HG02642 (cell line): Measurements from ENCODE around the gene STAM.
"Not testable (repeated sequence)": the region's sequence is repeated elsewhere in the genome, so short reads cannot be mapped to it uniquely, and the experiment has no call there.

ENCODE experiments used
- ATAC-seq: cut with Tn5 transposase; IDR thresholded peaks from one replicate; pipeline ENCODE4 v1.9.1; 2021; ENCODE audit warnings: mild to moderate bottlenecking; ENCODE audit not compliant: unreplicated experiment, poor library complexity

Gene STAM

DNA sequence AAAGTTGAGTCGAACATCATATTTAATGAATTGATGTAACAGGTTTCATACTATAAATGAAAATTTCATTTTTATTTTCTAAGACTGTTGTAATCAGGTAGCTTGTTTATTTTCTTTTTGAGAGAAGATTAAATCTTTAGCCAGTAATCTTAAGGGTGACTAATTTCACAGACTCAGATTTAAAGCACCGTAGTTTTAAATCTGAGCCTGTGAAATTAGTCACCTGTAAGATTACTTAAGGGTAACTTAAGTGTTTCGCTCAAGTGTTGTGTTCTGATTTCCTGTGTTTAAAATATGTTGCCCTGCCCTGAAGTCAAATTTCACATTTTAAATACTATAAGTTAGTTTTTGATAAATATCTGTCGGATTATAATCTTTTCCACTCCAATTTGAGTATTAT, 72.2 kb downstream of the STAM start:
- no peak for ATAC-seq

DNA sequence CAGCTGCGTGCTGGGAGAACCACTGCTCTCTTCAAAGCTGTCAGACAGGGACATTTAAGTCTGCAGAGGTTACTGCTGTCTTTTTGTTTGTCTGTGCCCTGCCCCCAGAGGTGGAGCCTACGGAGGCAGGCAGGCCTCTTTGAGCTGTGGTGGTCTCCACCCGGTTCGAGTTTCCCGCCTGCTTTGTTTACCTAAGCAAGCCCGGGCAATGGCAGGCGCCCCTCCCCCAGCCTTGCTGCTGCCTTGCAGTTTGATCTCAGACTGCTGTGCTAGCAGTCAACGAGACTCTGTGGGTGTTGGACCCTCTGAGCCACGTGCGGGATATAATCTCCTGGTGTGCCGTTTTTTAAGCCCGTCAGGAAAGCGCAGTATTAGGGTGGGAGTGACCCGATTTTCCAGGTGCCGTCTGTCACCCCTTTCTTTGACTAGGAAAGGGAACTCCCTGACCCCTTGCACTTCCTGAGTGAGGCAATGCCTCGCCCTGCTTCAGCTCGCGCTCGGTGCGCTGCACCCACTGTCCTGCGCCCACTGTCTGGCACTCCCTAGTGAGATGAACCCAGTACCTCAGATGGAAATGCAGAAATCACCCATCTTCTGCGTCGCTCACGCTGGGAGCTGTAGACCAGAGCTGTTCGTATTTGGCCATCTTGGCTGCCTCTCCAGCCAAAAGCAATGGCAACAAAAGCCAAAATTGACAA, 78.5 kb downstream of the STAM start:
- not testable (repeated sequence) for ATAC-seq

DNA sequence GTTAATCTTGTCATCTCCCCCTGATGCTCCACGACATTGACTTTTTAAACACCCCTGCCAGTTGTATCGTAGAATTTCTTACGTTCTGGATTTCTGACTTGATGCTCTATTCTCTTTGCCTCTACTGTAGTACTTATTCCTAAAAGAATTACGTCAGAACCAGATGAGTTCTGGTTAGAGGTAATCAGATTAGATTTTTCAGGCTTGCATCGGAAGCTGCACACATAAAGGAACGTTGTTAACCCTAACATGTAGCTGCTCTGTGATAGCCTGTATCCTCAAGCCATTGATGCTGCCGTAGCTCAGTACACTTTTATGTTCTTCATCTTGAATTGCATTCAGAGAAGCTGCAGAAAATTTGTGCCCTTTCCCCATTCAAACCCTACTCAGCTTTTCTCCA, 81.8 kb downstream of the STAM start:
- no peak for ATAC-seq

DNA sequence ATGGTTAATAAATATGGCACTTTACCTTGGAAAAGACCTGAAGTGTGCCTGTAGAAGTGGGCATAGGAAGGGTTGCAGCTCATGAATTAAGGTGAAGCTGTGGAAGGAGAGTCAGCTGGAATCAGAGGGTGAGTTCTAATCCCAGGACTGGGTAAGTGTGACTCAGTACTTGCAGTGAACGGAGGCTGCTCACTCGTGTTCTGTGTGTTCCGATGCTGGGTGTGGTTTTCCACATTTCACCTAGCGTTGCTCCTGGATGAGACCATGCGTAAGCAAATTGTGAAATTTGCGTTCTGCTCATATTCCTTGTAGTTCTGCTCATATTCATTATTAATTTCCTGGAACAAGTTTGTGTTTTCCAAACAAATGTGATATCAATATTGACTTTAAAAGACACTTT, 85.7 kb downstream of the STAM start:
- ATAC-seq, result no peak

DNA sequence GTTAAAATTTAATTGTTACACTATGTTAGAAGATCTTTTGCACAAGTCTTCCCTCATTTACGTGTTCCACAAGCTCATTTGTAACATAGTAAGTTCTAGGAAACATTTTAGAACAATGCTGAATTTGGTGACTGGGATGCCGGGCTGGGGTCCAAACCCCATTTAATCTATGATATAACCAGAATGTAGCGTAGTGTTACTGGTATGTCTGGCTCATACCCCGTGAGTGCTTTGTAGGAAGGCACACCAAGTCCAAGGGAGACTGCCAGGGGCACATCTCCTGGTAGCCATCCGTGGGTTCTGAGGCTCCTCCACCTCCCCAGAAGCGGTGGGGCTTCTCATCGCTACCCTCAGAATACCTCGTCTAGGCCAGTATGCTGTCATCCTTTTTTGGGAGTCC, 86.7 kb downstream of the STAM start:
- no peak for ATAC-seq

DNA sequence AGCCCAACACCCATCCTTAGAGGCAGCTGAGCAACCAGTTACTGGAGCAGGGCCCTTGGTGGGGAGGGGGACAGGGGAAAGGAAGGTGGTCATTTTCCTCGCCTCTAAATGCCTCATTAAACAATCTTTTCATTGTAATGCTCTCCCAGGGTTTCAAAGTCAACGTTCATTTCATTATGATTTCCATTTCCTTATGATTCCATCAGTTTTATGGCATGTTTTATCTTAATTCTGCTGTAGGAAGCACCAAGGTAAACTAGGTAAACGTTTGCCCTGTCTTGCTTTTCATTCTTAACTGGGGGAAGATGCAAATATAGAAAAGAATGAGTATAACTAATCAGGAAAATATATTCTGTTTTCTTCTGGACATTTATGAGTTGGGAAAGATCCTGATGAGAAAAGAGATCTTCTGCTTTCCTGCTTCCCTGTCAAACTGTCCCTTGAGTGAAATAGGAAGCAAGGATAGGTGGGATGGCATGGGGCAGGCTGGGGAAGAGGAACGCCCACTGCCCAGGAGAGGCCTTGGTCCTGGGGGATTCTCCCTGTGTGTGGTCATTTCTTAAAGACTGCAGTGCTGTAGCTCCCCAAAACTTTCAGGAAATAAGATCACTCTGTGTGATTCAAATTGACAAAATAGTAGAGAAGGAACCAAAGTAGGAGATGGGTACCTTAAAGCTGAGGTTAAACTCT, 87.5 kb downstream of the STAM start:
- no peak for ATAC-seq

DNA sequence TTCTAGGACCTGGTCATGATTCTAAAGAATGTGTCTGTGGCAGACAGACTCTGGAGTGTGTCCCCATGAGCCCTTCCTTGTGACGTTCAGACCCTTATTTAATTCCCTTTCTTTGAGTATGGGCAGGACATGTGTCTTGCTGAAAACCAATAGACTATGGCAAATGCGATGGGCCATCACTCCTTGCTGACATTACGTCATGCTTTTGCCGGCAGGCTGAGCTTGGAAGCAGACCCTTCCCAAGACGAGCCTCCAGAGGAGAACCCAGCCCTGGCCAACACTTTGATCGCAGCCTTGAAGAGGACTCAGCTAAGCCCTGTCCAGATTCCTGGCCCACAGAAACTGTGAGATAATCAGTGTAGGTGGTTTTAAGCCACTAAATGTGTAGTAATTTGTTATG, 89.7 kb downstream of the STAM start:
- ATAC-seq, result no peak

DNA sequence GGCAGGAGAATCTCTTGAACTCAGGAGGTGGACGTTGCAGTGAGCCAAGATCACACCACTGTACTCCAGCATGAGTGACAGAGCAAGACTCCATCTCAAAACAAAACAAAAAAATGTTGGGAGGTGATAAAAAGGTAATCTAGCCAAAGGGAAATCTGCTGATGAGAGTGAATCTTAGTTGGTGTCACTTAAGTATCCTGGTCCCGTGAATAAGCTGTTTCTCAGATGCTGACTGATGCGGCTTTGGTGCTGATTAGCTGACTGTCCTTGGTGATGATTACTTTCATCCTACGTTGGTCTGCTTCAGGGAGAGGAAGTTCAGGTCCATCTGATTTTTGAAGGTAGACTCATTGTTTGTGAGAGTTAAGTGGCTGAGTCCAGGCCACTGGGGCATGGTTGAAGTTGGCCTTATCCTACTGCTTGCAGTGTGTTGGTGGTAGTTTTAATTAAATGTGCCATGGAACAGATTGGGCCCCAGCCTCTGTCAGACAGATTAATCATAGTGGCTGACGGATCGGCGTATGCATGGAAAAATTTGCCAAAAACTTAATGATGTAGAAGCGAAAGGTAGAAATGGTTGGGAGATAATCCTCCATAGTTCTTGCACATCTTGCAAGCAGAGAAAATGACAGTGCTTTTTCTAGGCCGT, 90.6 kb downstream of the STAM start:
- ATAC-seq, result no peak

DNA sequence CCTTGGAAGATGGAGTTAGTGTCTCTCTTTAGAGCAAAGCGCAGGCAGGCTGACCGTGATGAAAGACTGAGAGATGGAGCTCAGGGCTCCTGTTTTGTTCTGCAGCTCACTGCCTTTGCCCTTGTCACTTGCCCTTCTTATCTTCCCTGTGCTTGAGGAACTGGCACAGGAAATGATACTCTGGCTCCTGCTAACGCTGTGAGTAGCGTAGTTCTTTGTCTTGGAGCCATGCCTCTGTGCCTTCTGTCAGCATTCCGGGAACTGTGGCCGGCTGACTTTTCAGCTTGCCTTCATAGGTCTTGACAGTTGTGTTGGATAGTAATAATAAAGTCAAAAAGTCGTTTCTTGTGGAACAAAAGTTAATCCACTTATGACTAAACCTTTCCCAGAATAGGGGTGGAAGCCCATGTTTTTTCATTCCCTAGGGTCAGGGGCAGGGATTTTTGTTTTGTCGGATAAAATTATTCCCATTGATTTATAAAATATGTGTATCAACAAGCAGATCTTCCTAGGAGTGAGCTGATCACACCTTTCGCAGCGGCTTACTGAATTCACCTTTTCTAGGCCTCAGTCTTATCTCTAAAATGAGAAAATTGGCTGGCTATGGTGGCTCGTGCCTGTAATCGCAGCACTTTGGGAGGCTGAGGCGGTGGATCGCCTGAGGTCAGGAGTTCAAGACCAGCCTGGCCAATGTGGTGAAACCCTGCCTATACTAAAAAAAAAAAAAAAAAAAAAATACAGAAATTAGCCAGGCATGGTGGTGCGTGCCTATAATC, 91.4 kb downstream of the STAM start:
- no peak for ATAC-seq

DNA sequence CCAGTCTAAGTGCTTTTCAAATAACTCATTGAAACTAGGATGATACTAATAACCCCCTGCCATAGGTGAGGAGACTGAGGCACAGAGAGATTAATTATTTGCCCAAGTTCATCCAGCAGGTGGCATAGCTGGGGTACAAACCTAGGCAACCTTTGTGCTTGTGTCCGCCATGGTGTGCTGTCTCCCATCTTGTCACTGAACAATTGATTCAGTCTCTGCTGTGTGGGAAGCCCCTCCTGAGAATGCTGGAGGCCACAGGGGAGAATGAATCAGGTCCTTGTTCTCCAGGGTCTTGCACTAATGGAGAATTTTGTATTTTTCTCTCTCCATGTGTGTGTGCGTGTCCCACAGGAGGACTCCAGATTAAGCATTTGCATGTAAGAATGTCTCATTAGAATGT, 92.3 kb downstream of the STAM start:
- no peak for ATAC-seq

DNA sequence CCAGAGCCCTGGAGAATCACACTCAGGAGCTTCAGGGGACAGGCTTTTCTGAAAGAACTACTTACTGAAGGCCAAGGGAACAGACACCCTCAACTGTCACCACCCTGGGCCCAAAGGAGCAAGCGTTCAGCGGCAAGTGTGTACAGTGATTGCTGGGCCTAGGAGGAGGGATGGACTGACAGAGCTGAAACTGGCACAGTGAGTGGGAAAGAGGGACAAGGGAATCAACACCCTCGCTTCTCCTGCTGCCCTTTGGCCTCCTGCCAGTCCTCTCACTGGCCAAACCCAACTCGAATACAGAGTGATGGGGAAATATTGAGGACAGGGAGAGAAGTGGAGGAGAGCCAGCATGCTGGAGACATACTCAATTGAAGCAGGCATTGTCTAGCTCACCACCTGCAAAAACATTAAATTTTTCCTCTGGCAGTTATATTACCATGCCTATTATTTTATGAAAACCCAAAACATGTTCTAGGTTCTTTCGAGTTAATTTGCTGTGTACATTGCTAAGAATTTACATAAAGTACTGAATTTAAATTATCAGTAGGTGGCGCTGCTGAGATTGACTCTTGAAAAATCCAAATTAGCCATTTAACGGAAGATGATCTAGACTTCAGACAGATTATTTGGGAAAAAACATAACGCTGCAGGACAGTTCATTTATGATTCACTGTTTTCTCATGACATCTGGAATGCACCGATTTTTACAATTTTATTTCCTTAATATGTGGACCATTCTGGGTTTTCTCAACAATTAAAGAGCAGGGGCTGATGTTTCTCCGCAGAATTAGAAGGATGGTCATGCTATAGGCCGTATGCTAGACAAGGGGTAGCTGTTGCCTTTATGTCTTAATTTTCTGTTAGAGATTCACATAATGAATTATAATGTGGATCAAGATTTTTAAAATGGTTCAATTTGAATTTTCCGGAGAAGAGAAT, 93.3 kb downstream of the STAM start:
- ATAC-seq, result no peak

DNA sequence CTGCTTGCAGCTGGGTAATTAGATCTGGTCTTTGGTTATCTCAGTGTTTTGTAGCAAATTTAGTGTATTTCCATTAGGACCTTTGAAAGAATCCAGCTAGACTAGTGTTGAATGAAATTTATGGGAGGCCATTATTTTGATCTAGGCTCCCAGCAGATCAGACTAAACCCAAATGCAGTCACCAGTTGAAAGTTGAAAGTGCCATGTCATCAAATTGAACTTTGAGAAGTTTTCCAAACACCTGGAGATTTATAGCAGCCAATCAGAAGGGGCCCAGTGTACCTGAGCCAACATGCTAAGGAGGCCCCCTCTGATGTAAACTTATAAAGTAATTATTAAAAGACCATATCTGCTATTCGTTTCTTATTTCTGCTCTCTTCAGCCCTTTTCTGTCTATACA, 96.7 kb downstream of the STAM start:
- ATAC-seq, result no peak

DNA sequence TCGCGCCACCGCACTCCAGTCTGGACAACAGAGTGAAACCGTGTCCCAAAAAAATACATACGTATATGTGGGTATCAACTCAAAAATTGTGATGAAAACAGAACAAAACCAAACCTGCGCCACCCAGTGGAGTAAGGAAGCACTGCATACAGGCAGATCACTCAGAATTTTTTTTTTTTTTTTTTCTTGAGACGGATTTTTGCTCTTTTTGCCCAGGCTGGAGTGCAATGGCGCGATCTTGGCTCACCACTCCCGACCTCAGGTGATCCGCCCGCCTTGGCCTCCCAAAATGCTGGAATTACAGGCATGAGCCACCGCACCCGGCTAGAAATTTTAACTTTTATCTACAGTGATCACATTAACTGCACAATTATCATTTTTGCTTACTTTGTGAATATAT, 99.0 kb downstream of the STAM start:
- ATAC-seq, result peak; percentile 68

DNA sequence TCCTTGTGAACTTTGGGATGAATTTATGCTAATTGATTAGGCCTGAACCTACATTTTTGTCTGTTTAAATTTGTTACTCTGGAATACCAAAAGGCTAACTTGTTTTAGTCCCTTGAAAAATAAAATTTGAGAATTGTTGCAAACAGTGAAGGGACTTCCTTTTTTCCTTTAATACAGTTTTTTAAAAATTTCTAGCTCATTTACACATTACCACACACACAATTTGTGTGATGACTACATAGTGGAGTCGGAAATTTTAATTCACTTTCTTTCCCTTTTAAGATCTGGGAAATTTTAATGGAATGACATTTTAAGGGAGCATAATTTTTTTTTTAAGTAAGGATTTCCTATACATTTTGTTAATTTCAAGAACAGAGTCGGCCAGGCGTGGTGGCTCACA, 99.5 kb downstream of the STAM start:
- no peak for ATAC-seq

DNA sequence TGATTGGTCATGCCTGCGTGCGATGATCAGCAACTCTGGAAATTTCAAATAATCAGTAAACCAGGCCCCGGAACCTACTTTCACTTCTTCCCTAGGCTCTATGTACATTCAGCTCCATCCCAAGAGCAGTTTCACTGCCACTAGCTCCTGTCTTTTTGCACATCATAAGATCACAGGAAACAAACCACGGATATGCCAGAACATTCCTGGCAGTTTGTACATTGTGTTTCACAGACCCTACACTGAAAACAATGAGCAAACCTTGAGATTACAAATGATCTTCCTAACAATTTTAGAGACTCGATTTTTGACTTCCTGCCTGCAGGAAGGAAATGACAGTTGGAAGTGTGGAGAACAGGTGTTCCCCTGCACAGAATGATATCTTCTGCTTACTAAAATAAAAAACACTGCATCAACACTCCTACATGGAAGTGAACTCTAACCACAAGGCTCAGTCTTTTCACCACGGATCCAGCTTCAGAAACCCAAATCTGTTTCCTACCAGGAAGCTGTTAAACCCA, 100.5 kb downstream of the STAM start:
- no peak for ATAC-seq

DNA sequence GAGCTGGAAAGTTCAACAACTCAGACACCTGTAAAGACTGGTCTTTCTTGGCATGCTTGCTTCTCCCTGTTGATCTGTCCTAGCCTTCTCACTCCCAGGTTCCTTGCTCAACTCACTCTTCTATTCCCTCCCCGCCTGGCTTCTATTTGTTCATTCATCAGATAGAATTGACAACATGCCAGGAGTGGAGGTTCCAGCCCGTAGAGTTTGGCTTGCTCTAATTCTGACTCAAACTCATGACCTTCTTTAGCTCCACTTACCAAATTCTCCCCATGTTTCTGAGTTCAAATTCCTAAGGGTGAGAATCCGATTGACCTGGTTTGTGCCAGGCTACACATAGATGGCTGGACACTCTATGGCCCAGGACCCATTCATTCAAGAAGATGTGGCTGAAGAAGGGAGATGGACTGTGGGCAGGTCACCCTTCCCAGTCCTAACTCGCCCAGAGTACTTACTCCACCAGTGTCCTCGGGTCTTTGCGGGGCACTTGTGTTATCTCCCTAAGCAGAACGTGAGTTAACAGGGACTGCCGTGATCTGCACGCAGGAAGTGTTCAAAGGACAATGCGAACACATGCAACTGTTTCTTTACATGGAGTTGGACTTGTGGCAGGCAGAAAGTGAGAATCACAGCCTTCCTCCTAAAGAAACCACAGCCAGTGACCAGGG, 104.1 kb downstream of the STAM start:
- ATAC-seq, result no peak

DNA sequence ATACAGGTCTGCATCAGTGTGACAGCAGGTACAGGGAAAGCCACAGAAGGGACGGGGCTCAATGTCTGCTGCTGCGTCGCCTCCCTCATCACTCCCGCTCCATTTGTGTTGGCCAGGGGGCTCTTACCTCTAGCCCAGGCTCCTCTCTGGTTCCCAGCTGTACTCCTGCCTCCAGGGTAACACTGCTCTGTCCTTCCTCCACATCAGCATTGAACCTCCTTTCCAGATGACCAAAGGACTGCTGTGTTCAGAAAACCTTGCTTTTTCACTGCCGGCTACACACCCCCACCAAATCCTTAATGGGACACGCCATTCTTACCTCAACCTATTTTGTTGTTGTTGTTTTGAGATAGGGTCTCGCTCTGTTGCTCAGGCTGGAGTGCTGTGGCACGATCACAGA, 105.9 kb downstream of the STAM start:
- ATAC-seq, result no peak

DNA sequence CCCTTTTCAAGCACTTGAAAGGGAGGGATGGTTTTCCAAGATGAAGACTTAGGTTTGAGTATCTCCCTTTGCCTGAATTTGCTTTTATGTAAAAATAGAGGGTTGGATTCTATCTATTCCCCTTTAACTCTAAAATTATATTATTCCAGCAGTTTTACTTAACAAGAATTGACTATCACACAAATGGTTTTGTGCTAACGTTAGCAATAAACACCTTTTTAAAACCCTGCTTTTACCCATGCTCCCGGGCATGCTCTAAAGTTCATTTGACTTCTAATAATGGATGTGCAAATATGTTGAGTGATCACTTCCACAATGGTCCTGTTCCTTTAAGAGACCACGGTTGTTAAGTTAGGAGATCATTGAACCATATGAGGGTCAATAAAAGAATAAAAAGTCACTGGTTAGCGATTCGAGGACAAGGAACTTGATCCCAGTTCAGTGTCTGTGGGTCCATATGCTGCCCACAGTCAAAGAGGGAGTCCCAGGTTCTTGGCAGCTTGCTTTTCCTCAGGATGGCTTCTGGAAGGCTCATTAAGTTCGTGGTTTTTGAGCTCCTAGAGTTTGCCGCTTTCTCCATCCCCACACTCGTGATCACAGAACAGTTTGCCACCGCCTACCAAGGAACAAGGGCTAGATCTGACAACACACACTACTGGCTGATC, 108.0 kb downstream of the STAM start, which contains the start of gene TMEM236:
Gene TMEM236 (plus strand): TSS at position 421 of the 665 bp plus-strand sequence. CDS start 95 bp downstream, at position 516.
- no peak for ATAC-seq
